ENCODE data around the gene ASXL1.

GRCh38 chr20:32418376-32418775, 60.2 kb downstream of the ASXL1 start:
- TF ChIP-seq RAD21 (IDR thresholded peaks at IDR 0.05; ENCODE audit: low read depth) (no peak), CTCF (IDR thresholded peaks at IDR 0.05 in 2 of 3, conservative IDR thresholded peaks at IDR 0.05 in 1 of 3; ENCODE audit: borderline replicate concordance in 1 of 3, insufficient read depth in 1 of 3, low read depth in 2 of 3, low read length in 2 of 3) (no peak), POLR2AphosphoS5 (IDR thresholded peaks at IDR 0.05; ENCODE audit: low read depth, low read length) (no peak), ATF3 (IDR thresholded peaks at IDR 0.05) (no peak), SRF (IDR thresholded peaks at IDR 0.05; ENCODE audit: low read depth) (no peak), EZH2 (IDR thresholded peaks at IDR 0.05) (no peak), POLR2A (IDR thresholded peaks at IDR 0.05; ENCODE audit: borderline replicate concordance, extremely low read depth, insufficient read depth, insufficient read length) (no peak), EZH2phosphoT487 (IDR thresholded peaks at IDR 0.05; ENCODE audit: borderline replicate concordance) (no peak), JUND (IDR thresholded peaks at IDR 0.05) (no peak), REST (IDR thresholded peaks at IDR 0.05; ENCODE audit: low read depth) (no peak), TCF7L2 (IDR thresholded peaks at IDR 0.05; ENCODE audit: borderline replicate concordance, extremely low read depth, insufficient read depth, insufficient read length) (no peak), SP1 (IDR thresholded peaks at IDR 0.05; ENCODE audit: low read depth) (no peak)
